HG02852 (cell line): ENCODE data around the gene EFCAB6.
"Not testable (repeated sequence)": the region's sequence is repeated elsewhere in the genome, so short reads cannot be mapped to it uniquely, and the experiment has no call there.

Experiments
- ATAC-seq: cut with Tn5 transposase; IDR thresholded peaks from one replicate; pipeline ENCODE4 v1.9.1; 2021; ENCODE audit warnings: mild to moderate bottlenecking, moderate library complexity; ENCODE audit not compliant: unreplicated experiment

Gene EFCAB6

DNA sequence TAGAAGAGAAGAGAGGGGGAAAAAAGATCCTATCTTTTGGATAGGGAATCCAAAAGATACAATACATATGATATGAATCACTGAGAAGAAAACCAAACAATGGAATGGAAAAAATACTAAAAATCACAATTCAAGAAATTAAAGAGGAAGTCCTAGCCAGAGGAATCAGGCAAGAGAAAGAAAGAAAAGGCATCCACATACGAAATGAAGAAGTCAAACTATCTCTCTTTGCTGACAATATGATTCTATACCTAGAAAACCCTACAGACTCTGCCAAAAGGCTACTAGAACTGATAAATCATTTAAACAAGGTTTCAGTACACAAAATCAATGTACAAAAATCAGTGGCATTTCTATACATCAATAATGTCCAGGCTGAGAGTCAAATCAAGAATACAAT, 91.4 kb downstream of the EFCAB6 start:
- ATAC-seq, result no peak

DNA sequence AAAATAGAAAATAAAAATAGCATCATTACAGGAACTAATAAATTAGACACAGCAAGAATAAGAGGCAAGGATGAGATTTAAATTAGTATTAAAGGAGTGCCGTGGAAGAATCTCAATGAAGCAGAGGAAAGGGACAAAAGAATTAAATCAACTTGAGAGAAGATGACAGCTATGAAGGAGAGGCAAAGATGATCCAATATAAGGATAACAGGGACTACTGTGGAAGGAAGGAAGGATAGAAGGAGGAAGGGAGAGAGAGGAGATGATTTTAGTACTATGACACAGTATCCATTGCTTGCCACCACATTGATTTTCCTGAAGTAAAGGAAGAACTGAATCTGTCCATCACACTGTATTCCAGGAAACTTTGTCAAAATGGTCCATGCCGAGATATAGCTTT, 98.0 kb downstream of the EFCAB6 start:
- no peak for ATAC-seq

DNA sequence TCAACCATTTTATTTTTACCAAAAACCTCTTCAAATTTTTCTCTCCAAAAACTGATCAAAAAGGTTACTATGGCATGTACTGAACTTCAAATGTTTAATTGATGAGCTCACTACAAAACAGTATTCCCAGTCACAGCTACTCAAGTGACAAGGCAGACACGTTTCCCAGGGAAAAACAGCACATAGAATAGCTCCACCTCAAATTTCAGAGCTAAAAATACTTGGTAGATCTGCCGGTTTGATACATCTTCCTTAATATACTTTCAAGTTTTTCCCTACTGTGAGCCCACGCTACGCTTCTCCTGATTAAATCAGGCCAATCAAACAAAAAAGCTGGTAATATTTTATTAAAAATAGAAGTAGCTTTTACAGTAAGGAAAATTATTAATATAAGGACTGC, 100.4 kb downstream of the EFCAB6 start:
- no peak for ATAC-seq

DNA sequence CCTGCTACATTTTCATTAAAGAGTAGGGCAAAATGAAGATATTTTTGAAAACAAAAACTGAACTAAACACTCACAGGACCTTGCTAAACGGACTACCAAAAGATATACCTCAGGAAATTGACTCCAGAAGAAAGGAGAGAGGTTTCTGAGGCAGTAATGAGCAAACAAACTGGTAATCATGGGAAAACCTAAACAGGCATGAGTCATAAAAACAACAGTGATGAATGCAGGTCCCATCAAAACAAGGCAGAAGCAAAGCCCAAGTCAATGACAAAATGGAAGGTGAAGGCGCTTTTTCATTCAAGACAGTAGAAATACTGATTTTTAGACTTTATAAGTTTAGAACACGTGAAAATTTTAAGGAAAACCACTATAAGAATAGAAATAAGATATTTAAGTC, 104.5 kb downstream of the EFCAB6 start:
- no peak for ATAC-seq

DNA sequence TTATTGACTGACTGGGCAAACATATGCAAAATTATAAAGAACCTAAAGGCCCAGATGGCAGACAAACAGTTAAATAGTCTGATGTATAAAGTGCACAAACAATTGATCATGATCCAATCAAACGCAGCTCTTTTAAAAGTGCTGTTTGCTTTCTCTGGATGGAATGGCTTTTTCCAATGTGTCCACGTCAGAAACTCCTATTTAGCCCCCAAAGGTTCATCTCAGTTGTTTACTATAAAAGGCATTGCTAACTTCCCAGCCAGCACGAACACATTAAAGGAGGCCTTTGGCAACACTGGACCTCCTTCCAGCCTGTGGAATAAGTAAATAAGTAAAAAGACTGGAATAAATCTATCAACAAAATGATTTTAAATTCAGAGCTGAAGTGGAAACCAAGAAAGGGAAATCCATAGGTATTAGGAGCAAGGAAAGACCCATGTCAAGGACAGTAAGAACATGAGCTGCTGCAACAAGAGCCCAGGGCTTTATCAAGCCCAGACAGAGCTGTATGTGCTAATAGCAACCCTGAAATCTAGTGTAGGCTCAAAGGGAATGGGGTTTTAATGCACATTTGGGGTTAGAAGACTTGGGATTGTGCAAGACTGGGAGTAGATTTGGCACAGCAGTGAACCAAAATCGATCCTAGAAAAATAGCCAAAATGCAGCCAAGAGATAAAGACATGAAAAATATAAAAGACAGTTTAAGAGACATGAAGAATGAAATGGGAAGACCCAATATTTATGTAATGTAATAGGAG, 105.4 kb downstream of the EFCAB6 start:
- ATAC-seq, result no peak

DNA sequence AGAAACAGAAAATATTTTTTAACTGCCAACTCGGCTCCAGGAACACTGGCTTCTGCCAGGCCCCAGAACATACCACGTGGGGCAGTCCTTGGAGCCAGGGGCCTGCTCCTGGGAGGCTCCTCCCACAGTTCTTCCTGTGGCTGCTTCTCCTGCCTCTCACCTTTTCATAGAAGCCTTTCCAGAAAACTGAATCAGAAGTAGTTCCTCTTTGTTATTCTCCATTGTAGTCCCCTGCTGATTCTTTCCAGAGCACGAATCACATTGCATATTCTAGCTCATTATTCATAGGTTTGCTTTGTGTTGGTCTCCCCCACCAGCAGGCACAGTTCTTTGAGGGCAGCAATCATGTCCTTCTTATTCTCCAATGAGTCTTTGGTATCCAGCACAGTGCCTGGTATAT, 106.0 kb downstream of the EFCAB6 start:
- ATAC-seq, result no peak

DNA sequence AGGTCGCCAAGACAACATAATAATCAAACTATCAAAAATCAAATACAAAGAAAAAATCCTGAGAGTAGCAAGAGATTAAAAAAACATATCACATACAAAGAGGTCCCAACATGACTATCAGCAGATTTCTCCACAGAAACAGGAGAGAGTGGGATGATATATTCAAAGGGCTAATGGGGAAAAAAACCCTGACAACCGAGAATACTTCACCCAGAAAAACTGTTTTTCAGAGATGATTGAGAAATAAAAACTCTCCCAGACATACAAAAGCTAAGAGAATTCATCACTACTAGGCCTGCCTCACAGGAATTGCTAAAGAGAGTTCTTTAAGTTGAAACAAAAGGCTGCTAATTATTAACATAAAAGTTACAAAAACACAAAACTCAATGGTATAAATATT, 108.1 kb downstream of the EFCAB6 start:
- ATAC-seq, result no peak

DNA sequence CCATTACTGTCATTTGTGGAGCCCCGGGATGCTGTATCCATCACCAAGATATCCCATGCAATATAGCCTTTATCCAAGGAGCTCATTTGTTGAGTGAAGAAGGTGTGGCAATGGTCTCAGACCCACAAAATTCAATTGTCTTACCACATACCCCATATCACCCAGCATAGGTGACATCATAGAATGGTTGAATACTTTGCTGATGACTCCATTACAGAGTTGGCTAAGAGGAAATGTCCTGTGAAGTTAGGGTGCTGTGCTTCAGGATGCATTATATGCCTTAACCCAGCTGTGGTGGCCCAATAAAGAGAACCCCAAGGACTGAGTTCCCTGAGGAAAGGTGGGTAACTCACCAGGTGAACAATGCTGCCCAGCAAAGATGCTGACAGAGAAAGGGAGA, 113.7 kb downstream of the EFCAB6 start:
- ATAC-seq, result no peak

DNA sequence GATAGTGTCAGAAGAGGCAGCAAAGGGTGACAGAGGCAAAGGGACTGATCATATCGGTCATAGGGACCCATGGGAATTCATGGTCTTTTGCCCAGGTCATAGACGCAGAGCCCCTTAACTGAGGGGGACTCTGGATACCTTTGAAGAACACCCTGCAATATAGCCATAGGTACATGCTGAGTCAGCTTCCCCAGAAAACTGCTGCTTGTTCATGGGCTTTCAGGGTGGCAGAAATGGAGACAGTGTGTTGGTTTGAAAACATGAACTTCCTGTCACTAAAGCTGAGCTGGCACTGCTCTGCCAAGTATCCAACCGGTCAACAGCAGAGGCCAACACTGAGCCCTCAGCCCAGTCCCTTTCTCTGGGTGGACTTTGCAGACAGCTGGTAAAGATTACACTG, 114.2 kb downstream of the EFCAB6 start:
- ATAC-seq, result no peak

DNA sequence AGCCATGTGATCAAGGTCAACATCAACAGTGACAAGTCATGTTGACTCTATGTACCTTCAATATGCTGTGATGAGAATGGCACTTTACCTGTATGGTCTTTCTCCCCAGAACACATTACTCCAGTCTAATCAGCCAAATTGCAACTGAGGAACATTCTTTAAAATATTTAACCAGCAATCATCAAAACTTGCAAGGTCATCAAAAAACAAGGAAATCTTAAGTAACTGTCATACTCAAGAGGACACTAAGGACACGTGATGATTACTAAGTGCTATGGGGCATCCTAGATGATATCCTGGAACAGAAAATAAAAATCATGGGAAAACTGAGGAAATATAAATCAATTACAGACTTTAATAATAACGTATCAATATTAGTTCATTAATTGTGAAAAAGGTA, 118.9 kb downstream of the EFCAB6 start:
- no peak for ATAC-seq

DNA sequence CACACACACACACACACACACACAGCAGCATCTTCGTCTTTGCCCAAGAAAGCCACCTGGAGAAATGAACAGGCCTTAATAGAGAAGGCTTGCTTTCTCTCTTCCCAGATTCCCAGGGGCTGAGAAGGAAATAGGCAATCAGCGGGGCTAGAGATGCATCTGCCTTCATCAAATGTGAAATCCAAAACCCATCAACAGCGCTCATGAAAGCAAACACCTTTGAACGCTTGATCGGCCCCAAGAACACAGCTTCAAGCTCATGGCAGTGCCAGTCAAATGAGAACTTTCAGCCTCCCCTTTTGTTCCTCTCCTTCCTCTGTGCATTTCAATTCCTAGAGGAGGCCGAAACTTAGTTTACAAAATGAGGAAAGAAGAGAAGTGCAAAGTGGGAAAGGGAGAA, 122.7 kb downstream of the EFCAB6 start:
- no peak for ATAC-seq

DNA sequence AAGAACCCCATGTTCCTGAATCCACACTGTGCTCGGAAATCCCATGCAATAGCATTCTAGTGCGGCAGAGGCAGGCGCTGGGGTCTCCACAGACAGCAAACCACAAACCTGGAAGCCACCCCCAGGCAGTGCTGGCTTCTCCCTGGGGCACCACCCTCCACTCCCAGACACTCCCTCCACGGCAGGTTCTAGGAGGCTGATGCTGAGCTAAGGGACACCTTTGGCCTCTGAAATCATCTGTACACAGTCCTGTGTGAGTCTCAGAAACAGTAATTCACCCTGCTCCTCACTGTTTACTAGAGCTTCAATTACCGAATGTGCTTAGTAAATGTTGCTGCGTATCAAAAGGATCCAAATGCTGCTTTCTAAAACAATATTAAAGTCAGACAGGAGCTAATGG, 129.3 kb downstream of the EFCAB6 start:
- no peak for ATAC-seq

DNA sequence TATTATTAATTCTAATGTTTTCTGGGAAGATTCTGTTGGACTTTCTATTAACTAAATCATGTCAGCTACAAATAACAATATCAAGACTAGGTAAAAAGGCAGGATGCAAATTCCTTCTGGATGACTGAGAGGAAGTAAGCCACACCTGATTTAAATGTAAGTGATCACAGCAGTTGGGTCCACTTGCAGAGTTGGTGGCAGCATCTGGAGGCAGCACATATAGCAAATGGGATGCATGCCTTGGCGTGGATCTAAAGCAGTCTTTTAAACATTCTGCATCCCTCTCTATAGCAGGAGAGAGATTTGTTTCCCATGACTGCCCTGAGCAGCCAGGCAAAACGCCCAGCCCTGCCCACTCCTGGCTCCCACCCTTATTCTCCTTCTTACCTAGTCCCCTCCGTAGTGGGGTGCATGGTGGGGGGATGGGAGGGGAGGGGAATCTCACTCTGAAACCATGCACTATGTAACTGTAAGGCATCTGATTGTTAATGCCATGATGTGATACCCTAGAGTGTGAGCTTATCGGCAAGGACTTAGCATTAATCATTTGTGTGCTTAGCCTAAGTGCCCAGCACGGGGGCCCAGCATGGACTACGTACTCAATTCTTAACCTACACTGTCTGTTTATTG, 130.3 kb downstream of the EFCAB6 start:
- ATAC-seq, result no peak

DNA sequence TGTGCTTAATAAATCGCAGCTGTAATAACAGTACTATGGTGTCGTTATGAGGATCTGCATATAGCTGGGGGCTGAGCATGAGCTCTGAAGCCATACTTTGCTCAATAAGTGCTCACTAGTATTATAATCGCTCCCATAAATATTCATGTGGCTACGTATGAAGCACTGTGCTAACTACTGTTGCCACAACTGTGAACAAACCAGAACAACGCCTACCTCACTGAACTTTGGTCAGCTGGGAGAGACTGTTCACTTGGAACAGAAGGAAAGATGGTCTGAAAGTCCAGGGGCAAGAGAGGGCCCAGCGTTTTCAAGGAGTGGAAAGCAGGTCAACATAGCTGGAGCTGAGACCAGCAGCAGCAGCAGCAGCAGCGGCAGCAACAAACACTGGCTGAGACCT, 141.6 kb downstream of the EFCAB6 start:
- ATAC-seq, result no peak

DNA sequence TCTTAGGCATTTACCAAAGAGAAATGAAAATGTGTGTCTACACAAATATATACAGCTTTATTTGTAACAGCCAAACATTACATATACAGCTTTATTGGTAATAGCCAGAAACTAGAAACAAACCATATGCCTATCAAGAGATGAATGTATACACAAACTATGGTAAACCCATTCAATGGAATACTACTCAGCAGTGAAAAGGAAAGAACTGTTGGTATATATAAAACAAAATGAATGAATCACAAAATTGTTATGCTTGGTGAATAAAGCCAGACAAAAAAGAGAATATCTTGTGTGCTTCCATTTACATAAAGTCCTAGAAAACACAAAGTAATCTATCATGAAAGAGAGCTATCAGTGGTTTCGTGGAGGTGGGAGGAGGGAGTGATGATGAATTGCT, 142.9 kb downstream of the EFCAB6 start:
- ATAC-seq, result no peak

DNA sequence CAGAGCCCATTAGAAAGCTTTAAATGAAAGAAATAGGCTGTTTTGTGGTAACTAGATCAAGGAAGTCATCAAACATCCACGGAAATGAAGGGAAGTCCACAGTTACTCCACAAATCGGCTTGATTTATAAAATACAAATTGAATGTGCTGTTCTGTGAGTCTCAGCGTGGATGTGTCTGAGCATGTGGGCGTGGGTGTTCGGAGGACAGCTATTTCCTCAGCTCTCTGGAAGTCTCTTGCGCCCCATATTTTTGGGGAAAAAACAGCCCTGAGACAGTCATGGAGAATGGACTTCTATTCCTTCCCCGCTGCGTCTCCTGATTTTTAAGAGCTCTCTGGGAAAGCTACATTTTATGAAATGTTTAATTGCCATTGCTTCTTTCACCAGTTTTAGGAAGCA, 144.4 kb downstream of the EFCAB6 start:
- ATAC-seq, result no peak

DNA sequence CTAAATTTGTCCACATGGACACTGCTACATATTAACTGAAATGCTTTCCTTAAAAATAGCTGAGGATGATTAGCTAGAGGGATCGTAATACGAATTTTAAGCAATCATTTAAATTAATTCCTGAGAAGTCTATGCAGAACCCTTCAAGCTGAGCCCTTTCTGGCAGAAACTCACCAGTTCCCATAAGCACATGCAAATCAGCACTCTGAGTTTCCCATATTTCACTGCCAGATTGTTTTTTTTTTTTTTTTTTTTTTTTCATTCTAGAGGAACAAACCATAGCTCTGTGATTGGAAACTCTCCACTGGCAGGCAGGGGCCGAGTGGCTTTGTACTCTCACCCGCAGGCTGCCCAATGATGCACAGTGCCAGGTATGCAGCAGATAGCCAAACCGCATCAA, 145.6 kb downstream of the EFCAB6 start:
- no peak for ATAC-seq

DNA sequence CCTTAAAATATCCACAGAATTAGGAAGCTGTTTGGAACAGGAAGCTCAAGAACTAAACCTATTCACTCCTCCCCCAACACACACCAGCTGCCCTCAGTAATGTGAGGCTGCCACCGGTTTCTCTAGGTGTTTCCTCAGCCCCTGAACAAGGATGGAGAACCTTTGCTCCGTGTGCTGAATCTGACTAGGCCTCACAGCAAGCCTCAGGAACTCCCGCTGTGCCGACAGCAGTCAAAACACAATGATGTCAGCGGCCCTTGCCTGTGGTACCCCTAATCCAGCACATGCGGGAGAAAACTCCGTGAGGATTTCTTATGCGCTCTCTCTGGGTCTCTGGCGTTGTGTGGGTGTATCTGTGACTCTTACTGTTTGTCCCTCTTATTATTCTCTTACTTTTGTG, 153.3 kb downstream of the EFCAB6 start:
- no peak for ATAC-seq

DNA sequence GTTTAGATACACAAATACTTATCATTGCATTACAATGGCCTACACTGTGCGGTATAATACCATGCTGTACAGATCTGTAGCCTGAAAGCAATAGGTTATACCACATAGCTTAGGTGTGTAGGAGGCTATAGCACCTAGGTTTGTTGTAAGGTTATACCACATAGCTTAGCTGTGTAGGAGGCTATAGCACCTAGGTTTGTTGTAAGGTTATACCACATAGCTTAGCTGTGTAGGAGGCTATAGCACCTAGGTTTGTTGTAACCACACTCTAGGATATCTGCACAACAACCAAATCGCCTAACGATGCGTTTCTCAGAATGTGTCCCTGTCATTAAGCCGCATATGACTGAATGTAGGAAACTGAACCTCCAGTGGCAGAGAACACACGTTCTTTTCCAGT, 155.5 kb downstream of the EFCAB6 start:
- not testable (repeated sequence) for ATAC-seq

DNA sequence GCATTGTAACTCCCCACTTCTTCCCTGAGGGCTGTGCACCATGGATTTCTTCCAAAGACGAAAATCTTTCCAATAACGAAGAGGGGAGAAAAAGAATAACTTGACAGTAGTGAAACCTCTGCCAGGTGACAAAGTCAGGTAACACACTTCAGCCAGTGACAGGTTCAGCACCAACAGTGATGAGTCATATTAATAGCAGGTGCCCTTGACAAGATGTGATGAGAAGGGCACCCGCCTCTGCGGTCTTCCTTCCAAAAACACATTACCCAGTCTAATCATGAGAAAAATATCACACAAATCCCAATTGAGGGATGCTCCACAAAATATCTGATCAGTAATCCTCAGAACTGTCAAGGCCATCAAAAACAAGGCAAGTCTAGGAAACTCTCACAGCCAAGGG, 157.8 kb downstream of the EFCAB6 start:
- no peak for ATAC-seq

DNA sequence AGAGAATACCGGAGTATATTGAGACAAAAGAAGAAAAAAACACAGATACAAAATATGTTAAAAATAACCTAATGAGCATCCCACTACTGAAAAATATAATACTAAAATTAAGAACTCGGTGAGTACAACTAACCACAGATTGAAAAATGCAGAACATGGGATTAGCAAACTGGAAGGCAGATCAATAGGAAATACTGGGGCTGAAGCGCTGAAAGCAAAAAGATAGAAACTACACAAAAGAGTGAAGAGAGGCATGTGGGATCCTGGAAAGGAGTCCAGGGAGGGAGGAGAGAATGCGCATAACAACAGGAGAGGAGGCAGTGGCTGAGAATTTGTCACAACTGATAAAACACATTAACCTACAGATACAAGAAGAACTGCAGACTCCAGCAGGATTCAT, 159.3 kb downstream of the EFCAB6 start:
- ATAC-seq, result no peak

DNA sequence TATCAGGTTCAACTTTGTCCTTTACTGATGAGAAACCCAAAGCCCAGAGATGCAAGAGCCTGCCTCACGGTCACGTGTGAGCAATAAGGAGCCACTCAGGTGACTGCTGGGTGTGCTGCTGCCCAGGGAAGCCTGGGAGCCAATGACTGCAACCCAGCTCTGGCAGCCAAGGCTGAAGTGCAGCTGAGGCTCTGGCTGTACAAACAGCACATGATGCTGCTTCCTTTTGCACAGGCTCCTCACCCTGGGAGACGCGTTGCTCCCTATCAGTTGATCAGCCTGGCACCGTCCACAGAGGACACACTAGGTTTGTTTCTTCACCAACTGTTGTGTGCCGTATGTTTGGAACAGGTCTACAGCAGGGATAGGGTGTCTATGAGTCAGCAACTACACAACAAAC, 168.7 kb downstream of the EFCAB6 start:
- ATAC-seq, result no peak
